Cardiac fibroblast (primary cell): ENCODE data around the gene APRT.

ENCODE experiments used
- DNase-seq, 2 donors: peaks; one replicate each; pipeline versions ENCODE4 v3.0.0 to v3.0.0-alpha.2; 2010; ENCODE audit warnings: low read depth in 2 of 2
- H3K4me3 ChIP-seq, 2 donors: replicated peaks in 1 of 2; 1 replicate in 1 of 2; 2 replicates in 1 of 2; pipeline ENCODE4 v1.5.1; 2011; ENCODE audit warnings: low read depth in 2 of 2, low read length in 2 of 2, mild to moderate bottlenecking in 2 of 2, moderate library complexity in 1 of 2
- TF ChIP-seq, protein P1 (sequence below): IDR thresholded peaks from one replicate; pipeline ENCODE4 v1.5.1; 2011; ENCODE audit warnings: low read depth, mild to moderate bottlenecking, low read length, inconsistent platforms

APRT gene

GRCh38 chr16:88842806-88843205 is 31.1 kb upstream of the APRT start:
- TF ChIP-seq, protein P1, sequence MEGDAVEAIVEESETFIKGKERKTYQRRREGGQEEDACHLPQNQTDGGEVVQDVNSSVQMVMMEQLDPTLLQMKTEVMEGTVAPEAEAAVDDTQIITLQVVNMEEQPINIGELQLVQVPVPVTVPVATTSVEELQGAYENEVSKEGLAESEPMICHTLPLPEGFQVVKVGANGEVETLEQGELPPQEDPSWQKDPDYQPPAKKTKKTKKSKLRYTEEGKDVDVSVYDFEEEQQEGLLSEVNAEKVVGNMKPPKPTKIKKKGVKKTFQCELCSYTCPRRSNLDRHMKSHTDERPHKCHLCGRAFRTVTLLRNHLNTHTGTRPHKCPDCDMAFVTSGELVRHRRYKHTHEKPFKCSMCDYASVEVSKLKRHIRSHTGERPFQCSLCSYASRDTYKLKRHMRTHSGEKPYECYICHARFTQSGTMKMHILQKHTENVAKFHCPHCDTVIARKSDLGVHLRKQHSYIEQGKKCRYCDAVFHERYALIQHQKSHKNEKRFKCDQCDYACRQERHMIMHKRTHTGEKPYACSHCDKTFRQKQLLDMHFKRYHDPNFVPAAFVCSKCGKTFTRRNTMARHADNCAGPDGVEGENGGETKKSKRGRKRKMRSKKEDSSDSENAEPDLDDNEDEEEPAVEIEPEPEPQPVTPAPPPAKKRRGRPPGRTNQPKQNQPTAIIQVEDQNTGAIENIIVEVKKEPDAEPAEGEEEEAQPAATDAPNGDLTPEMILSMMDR, result no peak
- H3K4me3 ChIP-seq, result no peak overlapping the region
- no peak for DNase-seq

- no peak for DNase-seq
- H3K4me3 ChIP-seq, result no peak overlapping the region
- TF ChIP-seq, protein P1, result no peak
Measured at GRCh38 chr16:88842308-88842756, 30.6 kb upstream of the APRT start.

DNA sequence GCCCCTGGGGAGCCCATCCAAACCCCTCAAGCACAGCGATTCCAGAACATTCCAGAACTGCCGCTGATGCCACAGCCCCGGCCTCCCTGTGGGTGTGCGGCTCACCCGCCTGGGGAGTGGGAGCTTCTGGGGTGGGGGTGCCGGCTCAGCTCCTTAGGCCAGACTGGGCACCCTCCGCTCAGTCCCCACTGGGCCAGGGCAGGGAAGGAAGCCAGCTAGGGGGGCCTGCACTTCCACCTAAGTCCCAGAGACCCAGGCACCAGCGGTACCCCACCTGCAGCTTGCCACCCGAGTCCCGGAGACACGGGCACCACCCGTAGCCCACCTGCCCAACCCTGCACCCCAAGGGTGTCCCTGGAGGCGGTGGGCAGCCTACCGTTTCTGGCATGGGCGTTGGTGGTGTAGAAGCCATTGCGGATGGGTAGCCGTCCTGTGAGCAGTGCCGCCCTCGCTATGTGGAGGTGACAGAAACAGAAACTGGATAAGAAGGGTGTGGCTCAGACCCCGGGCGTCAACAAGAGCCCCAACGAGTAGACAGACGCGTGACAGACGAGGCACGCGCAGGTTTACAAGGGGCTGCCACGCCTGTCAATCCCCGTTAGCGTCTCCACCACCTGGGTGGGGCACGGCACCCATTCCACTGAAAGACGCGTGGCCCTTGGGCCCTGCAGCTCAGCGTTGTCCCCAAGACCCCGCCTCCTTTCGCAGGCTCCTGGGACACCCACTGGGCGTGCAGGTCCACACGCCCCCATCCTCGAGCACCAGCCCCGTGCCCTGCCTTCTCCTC is 30.0 kb upstream of the APRT start:
- TF ChIP-seq, protein P1, result no peak
- no peak overlapping the region for H3K4me3 ChIP-seq
- no peak for DNase-seq

- DNase-seq, result no peak
- TF ChIP-seq, protein P1, result no peak
- H3K4me3 ChIP-seq, result no peak overlapping the region
Measured at GRCh38 chr16:88840600-88841215, 29.0 kb upstream of the APRT start.

DNA sequence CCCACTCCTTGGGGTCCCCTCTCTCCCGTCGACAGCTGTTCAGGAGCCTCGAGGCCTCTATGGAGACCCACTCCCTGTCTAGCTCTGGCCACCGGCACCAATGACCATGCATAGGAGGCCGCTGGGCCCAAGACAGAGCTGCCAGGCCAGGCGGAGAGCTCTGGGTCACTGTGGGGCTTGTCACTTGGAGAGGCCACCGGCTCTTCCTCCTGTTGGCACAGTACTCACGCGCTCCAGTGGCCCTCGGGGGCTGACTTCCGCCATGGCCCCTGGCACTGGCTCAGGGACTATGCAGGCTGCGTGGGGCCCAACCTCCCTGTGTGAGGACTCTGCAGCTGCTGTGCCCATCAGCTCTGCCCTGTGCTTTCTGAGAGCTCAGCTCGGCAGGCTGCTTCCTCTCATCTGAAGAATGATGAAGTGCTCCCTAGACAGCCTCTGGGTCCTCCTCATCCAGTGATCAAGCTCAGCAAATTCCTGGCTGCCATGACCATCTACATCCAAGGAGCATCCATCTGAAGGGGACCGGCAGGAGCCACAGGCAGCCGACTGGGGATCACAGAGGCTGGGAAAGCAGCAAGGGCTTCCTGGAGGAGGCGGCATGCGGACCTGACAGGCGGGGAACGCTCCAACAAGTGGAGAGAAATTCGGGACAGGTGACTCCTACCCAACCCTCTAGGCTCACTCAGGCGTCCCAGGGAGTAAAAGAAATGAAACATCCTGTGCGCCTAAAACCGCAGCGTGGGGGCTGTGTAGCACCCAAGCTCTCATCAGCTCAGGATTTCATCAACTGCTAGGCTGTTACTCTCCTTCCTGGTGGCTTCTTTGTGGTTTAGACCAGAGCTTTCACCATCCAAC is 28.2 kb upstream of the APRT start:
- DNase-seq, result no peak
- H3K4me3 ChIP-seq, result no peak overlapping the region
- TF ChIP-seq, protein P1, result no peak

- no peak overlapping the region for H3K4me3 ChIP-seq
- TF ChIP-seq, protein P1, result no peak
- DNase-seq, result no peak
Measured at GRCh38 chr16:88839026-88839529, 27.4 kb upstream of the APRT start.
